HG02588 (cell line): ENCODE results near the gene MBD5.
A peak's percentile ranks its signal among the peaks of the same experiment; 100 is the strongest.

ENCODE experiments used
- ATAC-seq: cut with Tn5 transposase; IDR thresholded peaks from one replicate; pipeline ENCODE4 v1.9.1; 2021; ENCODE audit warnings: mild to moderate bottlenecking, moderate library complexity; ENCODE audit not compliant: unreplicated experiment

MBD5 gene

DNA sequence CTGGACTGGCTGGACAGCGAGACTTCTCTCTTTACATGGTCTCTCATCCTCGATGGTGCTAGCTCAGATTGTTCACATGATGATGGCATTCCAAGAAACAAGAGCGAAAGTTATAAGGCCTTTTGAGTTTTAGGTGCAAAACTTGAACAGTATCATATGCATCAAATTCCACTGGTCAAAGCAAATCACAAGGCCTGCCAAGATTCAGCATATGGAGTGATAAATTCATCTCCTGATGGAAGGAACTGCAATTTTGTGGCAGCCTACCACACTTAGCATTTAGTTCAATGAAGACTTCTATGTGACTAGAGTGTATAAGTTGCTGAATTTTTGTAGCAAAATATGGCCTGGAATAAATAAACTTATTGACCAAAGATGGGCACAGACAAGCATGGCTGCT is 429.6 kb downstream of the MBD5 start:
- no peak for ATAC-seq

DNA sequence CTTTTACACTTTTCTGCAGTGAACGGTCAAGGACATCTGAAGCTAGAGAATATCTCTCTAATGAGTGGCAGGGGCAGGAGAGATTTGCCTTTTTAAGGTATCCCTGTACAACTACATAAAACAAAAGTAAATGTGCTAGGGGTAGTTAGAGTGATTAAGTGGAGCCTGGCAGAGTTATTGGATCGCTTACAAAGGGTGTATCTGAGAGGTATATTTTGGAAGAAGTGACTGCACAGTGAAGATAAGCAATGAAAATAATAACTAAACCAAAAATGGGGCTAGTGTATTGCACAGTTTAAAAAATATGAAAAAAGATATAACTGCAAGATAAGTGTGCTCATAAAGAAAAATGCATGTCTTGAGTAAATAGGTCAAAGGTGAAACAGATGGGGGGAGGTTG is 430.2 kb downstream of the MBD5 start:
- ATAC-seq = no peak

GRCh38 chr2:148455791-148456190 is 434.9 kb downstream of the MBD5 start:
- ATAC-seq = no peak

GRCh38 chr2:148458171-148458570 is 437.3 kb downstream of the MBD5 start:
- no peak for ATAC-seq

- no peak for ATAC-seq
Measured at GRCh38 chr2:148459377-148459778, 438.5 kb downstream of the MBD5 start.

GRCh38 chr2:148461876-148462275 is 441.0 kb downstream of the MBD5 start:
- no peak for ATAC-seq

GRCh38 chr2:148475626-148476025 is 454.7 kb downstream of the MBD5 start:
- ATAC-seq = no peak

DNA sequence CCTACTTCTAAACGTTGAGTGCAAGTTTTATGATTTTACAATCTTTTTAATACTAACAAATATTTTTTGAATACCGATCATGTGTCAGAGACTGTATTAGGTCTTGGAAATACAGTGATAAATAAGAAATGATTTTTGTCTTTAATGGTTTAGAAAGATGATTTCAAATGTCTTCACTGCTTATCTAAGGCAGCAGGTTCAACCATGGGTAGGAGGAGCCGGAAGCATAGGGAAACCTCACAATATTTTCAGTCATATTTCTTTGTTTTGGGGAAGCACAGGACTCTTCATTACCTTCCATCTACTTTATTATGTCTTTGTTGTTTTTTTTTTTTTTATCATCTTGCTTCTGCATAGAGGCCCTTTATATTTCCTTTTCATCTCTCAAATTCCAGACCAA is 458.5 kb downstream of the MBD5 start:
- ATAC-seq = no peak

- ATAC-seq = no peak
Measured at GRCh38 chr2:148483665-148484064, 462.8 kb downstream of the MBD5 start.

DNA sequence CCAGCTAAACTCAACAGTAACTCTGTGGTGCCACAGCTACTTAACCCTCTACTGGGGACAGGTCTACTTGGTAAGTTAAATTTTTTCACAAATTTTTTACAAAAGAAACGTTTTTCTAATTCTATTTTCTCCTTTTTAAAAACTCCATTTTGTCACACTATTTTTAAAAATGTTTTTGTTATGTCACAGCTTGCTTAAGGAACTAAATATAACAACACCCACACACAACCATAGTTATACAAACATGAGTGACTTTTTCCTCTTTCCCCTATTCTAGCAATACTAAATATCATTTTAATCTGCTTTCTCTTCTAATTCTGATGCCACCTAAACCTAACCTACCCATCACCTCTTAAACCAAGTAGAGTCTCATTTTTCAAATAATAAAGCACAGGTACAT is 463.2 kb downstream of the MBD5 start:
- no peak for ATAC-seq

DNA sequence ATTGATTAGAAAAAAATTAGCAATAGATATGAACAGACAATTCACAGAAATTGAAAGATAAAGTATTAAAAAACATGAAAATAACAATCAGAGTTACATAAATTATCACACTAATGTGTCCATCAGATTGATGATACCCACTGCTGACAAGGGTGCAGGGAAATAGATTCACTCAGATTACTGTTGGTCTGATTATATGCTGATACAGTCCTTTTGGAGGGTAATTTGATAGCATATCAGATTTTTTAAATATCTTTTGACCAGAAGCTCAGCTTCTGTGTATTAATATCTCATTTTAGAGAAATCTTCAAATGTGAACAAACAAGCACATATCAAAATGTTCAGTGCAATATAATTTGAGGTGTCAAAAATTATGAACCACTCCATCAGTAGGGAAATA is 465.8 kb downstream of the MBD5 start:
- ATAC-seq = no peak

GRCh38 chr2:148487439-148487838 is 466.5 kb downstream of the MBD5 start:
- no peak for ATAC-seq

DNA sequence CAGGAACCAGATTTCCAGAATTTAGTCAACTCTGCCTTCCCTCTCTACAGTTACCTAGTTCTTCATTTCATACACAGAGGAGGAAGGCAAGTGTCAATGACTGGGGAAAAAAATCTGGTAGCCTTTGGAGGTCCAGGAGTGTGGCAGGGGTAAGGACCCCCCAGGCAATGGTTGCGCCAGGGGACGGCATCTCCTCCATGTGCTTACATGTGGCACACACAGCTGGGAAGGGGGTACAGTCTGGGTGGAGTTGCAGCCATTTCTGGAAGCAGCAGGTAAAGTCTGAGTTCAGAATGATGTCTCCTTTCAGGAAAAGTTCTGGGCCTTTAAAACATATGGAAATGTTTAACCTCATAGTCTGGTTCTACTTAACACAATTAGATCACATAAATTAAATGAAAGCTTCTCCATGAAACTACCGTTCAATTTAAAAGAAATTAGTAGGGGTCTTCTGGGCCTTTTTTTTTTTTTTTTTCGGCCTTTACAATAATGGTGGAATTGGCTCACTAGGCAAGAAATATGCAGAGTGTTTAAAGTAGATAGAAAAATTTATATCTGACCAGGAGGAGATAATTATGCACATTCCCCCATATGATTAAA is 470.0 kb downstream of the MBD5 start:
- ATAC-seq = no peak

GRCh38 chr2:148493822-148494563 is 473.1 kb downstream of the MBD5 start:
- no peak for ATAC-seq

- no peak for ATAC-seq
Measured at GRCh38 chr2:148495586-148495985, 474.7 kb downstream of the MBD5 start.

DNA sequence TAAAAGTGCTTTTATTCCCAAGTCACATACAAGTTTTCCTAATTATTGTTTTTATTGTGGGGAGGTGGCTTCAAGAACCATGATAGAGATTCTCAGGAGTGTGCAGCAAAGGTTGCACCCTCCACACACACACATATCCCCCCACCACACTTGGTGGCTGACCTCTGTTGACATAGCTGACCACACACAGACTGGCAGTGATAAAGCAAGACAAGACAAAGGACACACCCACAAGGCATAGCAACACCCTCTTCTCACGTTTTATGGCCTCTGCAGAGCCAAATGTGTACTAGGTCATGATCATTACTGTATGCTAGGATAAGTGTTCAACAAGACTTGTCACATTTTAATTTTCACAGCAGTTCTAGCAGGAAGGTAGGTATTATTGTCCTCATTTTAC is 480.7 kb downstream of the MBD5 start:
- ATAC-seq = no peak

GRCh38 chr2:148503516-148503915 is 482.6 kb downstream of the MBD5 start:
- ATAC-seq = no peak

DNA sequence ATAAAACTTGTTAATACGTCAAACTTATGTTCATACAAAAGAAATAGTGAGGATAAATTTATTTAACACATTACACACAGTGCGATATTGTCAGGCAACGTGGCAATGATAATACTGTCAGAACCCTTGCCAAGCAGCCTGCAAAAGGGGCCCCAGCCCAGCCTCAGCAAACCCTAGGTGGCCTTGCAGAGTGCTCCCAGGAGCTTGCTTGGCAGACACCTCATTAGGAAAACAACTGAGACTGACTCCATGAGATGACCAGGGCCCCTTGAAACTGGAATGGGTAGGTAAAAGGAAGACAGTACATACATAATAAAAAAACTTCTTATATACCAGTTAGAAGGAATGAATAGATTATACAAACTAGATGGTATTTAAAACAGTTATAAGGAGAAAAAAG is 487.1 kb downstream of the MBD5 start:
- ATAC-seq = no peak

GRCh38 chr2:148508878-148509287 is 488.0 kb downstream of the MBD5 start:
- ATAC-seq = no peak

- peak; percentile 100 for ATAC-seq
Measured at GRCh38 chr2:148509288-148509902, 488.5 kb downstream of the MBD5 start.

- ATAC-seq = no peak
Measured at GRCh38 chr2:148511883-148512282, 491.0 kb downstream of the MBD5 start.

DNA sequence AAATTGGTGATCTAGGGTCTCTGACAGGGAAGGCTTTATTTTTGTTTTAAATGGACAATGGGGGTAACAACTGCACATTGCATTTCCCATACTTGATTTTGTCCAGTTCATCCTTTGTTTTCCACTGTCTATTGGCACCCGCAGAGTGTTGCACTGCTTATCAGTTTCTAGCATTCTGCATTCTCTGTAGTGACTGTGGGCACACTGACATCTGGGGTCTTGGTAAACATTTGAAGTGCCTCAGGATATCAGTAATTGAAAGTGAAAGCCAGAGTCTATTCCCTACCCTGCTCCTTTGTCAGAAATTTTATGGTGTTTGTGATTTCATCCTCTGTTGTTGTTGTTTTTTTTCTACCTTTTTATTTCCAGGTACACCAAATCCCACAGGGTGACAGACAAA is 491.6 kb downstream of the MBD5 start:
- no peak for ATAC-seq
